H9 (cell line): ENCODE measurements around the gene KIF3B. TPM values are rescaled to one million over a fixed set of nuclear protein-coding genes. Genes with fewer than 3 reads are reported as not detected.

ENCODE experiments used
- DNase-seq: peaks from one replicate; pipeline ENCODE4 v3.0.0-alpha.2; 2017
- H2AFZ ChIP-seq: one replicate; pipeline ENCODE4 v1.6.1; 2013; ENCODE audit warnings: mild to moderate bottlenecking, low read length, control low read depth, moderate library complexity
- H2AK5ac ChIP-seq: 2 replicates; pipeline ENCODE4 v1.6.1; 2013; ENCODE audit warnings: low read length, control low read depth, mixed read lengths; ENCODE audit not compliant: insufficient read length
- H2BK120ac ChIP-seq: one replicate; pipeline ENCODE4 v1.6.1; 2013; ENCODE audit warnings: low read depth, mild to moderate bottlenecking, low read length, control low read depth, inconsistent platforms; ENCODE audit not compliant: poor library complexity, severe bottlenecking
- H2BK12ac ChIP-seq: 2 replicates; pipeline ENCODE4 v1.6.1; 2013; ENCODE audit warnings: low read length, control low read depth, mixed read lengths, low read depth; ENCODE audit not compliant: insufficient read length
- H2BK15ac ChIP-seq: 2 replicates; pipeline ENCODE4 v1.6.1; 2013; ENCODE audit warnings: low read depth, low read length, control low read depth
- H2BK20ac ChIP-seq: one replicate; pipeline ENCODE4 v1.6.1; 2013; ENCODE audit warnings: low read depth, mild to moderate bottlenecking, low read length, control low read depth, inconsistent platforms; ENCODE audit not compliant: poor library complexity, severe bottlenecking
- H2BK5ac ChIP-seq: 2 replicates; pipeline ENCODE4 v1.6.1; 2013; ENCODE audit warnings: low read length, control low read depth, mixed read lengths; ENCODE audit not compliant: insufficient read length
- H3K14ac ChIP-seq: 2 replicates; pipeline ENCODE4 v1.6.1; 2013; ENCODE audit warnings: low read length, control low read depth; ENCODE audit not compliant: insufficient read depth
- H3K18ac ChIP-seq: 2 replicates; pipeline ENCODE4 v1.6.1; 2013; ENCODE audit warnings: low read depth, mild to moderate bottlenecking, mixed read lengths, low read length, control low read depth; ENCODE audit not compliant: insufficient read length
- H3K23ac ChIP-seq: 2 replicates; pipeline ENCODE4 v1.6.1; 2013; ENCODE audit warnings: low read length, control low read depth, mixed read lengths, low read depth; ENCODE audit not compliant: insufficient read length
- H3K23me2 ChIP-seq: 2 replicates; pipeline ENCODE4 v1.6.1; 2013; ENCODE audit warnings: low read depth, mild to moderate bottlenecking, mixed read lengths, low read length, control low read depth; ENCODE audit not compliant: insufficient read length, poor library complexity, severe bottlenecking
- H3K27ac ChIP-seq: 2 replicates; pipeline ENCODE4 v1.5.1; 2013; ENCODE audit warnings: low read length, control low read depth, mixed read lengths, low read depth; ENCODE audit not compliant: insufficient read length
- H3K27me3 ChIP-seq: 2 replicates; pipeline ENCODE4 v1.6.1; 2013; ENCODE audit warnings: low read length, control low read depth, inconsistent platforms; ENCODE audit not compliant: insufficient read depth
- H3K4ac ChIP-seq: 2 replicates; pipeline ENCODE4 v1.6.1; 2013; ENCODE audit warnings: low read depth, mild to moderate bottlenecking, control low read depth, inconsistent platforms, low read length, moderate library complexity
- H3K4me1 ChIP-seq: 2 replicates; pipeline ENCODE4 v1.6.1; 2013; ENCODE audit warnings: low read length, control low read depth, inconsistent platforms; ENCODE audit not compliant: insufficient read depth
- H3K4me2 ChIP-seq: 2 replicates; pipeline ENCODE4 v1.6.1; 2013; ENCODE audit warnings: low read length, control low read depth, mixed read lengths; ENCODE audit not compliant: insufficient read length, insufficient read depth
- H3K56ac ChIP-seq: 2 replicates; pipeline ENCODE4 v1.6.1; 2013; ENCODE audit warnings: low read depth, mild to moderate bottlenecking, mixed read lengths, low read length, control low read depth; ENCODE audit not compliant: insufficient read length
- H3K79me1 ChIP-seq: 2 replicates; pipeline ENCODE4 v1.6.1; 2013; ENCODE audit warnings: low read depth, mild to moderate bottlenecking, moderate library complexity, low read length, control low read depth, inconsistent platforms; ENCODE audit not compliant: insufficient read depth, poor library complexity, severe bottlenecking
- H3K79me2 ChIP-seq: 2 replicates; pipeline ENCODE4 v1.6.1; 2013; ENCODE audit warnings: low read length, control low read depth, inconsistent platforms; ENCODE audit not compliant: insufficient read depth
- H3K9ac ChIP-seq: 2 replicates; pipeline ENCODE4 v1.6.1; 2013; ENCODE audit warnings: low read length, control low read depth, mixed read lengths; ENCODE audit not compliant: insufficient read length; ENCODE audit errors: extremely low read depth
- H3K9me3 ChIP-seq: one replicate; pipeline ENCODE4 v1.6.1; 2013; ENCODE audit warnings: low read depth, low read length, inconsistent platforms; ENCODE audit not compliant: control insufficient read depth
- H3T11ph ChIP-seq: one replicate; pipeline ENCODE4 v1.6.1; 2013; ENCODE audit warnings: mild to moderate bottlenecking, low read length, control low read depth, inconsistent platforms
- H4K20me1 ChIP-seq: one replicate; pipeline ENCODE4 v1.6.1; 2013; ENCODE audit not compliant: control insufficient read depth, insufficient read length, insufficient read depth
- H4K5ac ChIP-seq: 2 replicates; pipeline ENCODE4 v1.6.1; 2013; ENCODE audit warnings: low read depth, mild to moderate bottlenecking, mixed read lengths, low read length, control low read depth; ENCODE audit not compliant: insufficient read length
- H4K8ac ChIP-seq: replicated peaks from 2 replicates; pipeline ENCODE4 v1.6.1; 2013; ENCODE audit warnings: low read length, control low read depth, mixed read lengths, low read depth; ENCODE audit not compliant: insufficient read length
- H4K91ac ChIP-seq: 2 replicates; pipeline ENCODE4 v1.6.1; 2013; ENCODE audit warnings: low read depth, mild to moderate bottlenecking, moderate library complexity, mixed read lengths, low read length, control low read depth; ENCODE audit not compliant: insufficient read length
- H3K27ac Mint-ChIP-seq, 3 experiments: 2 replicates in 2 of 3; 3 replicates in 1 of 3; pipeline ENCODE4 v1.8.0; 2020 to 2021; ENCODE audit warnings: mixed read lengths in 3 of 3, mild to moderate bottlenecking in 1 of 3, moderate library complexity in 1 of 3
- H3K27me3 Mint-ChIP-seq: 2 replicates; pipeline ENCODE4 v1.8.0; 2021; ENCODE audit warnings: low read depth, mild to moderate bottlenecking, moderate library complexity, mixed read lengths
- H3K36me3 Mint-ChIP-seq, 3 experiments: 2 replicates in 2 of 3; 3 replicates in 1 of 3; pipeline ENCODE4 v1.8.0; 2020 to 2021; ENCODE audit warnings: low read depth in 3 of 3, mixed read lengths in 3 of 3; ENCODE audit not compliant: insufficient read depth in 1 of 3
- H3K4me1 Mint-ChIP-seq, 2 experiments: 2 replicates each; pipeline ENCODE4 v1.8.0; 2020; ENCODE audit warnings: mixed read lengths in 2 of 2
- H3K4me3 Mint-ChIP-seq, 2 experiments: 2 replicates in 1 of 2; 3 replicates in 1 of 2; pipeline ENCODE4 v1.8.0; 2020 to 2021; ENCODE audit warnings: mild to moderate bottlenecking in 2 of 2, mixed read lengths in 2 of 2, moderate library complexity in 1 of 2
- H3K9me3 Mint-ChIP-seq, 2 experiments: 2 replicates in 1 of 2; 3 replicates in 1 of 2; pipeline ENCODE4 v1.8.0; 2020; ENCODE audit warnings: mild to moderate bottlenecking in 2 of 2, mixed read lengths in 2 of 2, moderate library complexity in 1 of 2
- CTCF ChIP-seq: fragments of 200-600 bp; sonication (generic); conservative IDR thresholded peaks from 3 replicates; pipeline ENCODE4 v1.8.0; 2021; ENCODE audit warnings: antibody characterized with exemption, mild to moderate bottlenecking
- whole genome bisulfite sequencing: extraction: QIAGEN DNeasy Blood & Tissue Kit; methylation state at CpG from one replicate; pipeline ENCODE4 v1.1.7; 2013; ENCODE audit warnings: missing lambda C conversion rate, low lambda C conversion rate, mixed read lengths; ENCODE audit not compliant: insufficient read length; ENCODE audit errors: extremely low coverage; 5-methylcytosine and 5-hydroxymethylcytosine counted together
- total RNA-seq: library from RNA; stranded (reverse); gene quantifications from 2 replicates; pipeline ENCODE4 v1.2.1, GENCODE V29; 2021

The KIF3B gene
- total RNA-seq, 1 experiment from 2014 or later = 29.7 TPM

DNA sequence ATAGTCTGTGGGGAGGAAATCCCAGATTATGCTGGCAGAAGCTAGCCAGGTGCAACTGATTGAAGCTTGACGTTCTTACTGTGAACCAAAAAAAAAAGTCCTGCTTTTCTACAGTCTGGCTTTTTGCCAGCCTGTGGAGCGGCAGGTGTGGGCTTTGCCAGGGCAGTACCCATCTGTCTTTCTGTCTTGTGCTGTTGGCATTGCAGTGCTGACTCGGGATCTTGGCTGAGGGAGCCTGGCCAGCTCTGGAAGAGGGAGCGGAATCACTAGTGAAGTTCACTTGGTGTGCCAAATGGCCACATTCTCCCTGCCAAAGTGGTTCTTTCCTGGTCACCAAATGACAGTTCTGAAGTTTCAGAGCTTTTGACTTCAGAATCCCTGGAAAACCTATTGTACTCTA, 5.0 kb downstream of the KIF3B start:
- H4K5ac ChIP-seq = no peak overlapping the region
- no peak overlapping the region for H2AFZ ChIP-seq
- H2BK20ac ChIP-seq = no peak overlapping the region
- H3K79me2 ChIP-seq = no peaks in the 10 kb centered on the region
- no peak overlapping the region for H3K27ac ChIP-seq
- Mint-ChIP-seq H3K27ac (peak overlapping the region in 1 of 3 experiments; percentile 11; a peak in 1 of 7 replicates), H3K36me3 (no peaks in the 10 kb centered on the region), H3K4me1 (peaks cover 9 to 10% of the 10 kb centered on the region in 2 experiments), H3K9me3 (no peaks in the 10 kb centered on the region), H3K4me3 (no peak overlapping the region; a peak in 1 of 5 replicates), H3K27me3 (no peaks in the 10 kb centered on the region)
- H3K23ac ChIP-seq = no peak overlapping the region
- no peak overlapping the region for H3K18ac ChIP-seq
- no peak overlapping the region for H4K91ac ChIP-seq
- no peak for DNase-seq
- no peak overlapping the region for H4K8ac ChIP-seq
- no peak overlapping the region for H3K56ac ChIP-seq
- H3K9ac ChIP-seq = no peak overlapping the region
- H3K23me2 ChIP-seq = no peaks in the 10 kb centered on the region
- no peak overlapping the region for H2BK15ac ChIP-seq
- H3T11ph ChIP-seq = no peak overlapping the region
- no peaks in the 10 kb centered on the region for H3K4me1 ChIP-seq
- no CpG with 5 or more reads among the region's 4 CpGs for WGBS
- H2BK12ac ChIP-seq = no peak overlapping the region
- H3K79me1 ChIP-seq = no peaks in the 10 kb centered on the region
- H4K20me1 ChIP-seq = no peaks in the 10 kb centered on the region
- H3K9me3 ChIP-seq = no peaks in the 10 kb centered on the region
- no peak overlapping the region for H3K4me2 ChIP-seq
- H2AK5ac ChIP-seq = no peak overlapping the region
- H3K27me3 ChIP-seq = no peaks in the 10 kb centered on the region
- no peak overlapping the region for H2BK5ac ChIP-seq
- TF ChIP-seq CTCF = no peak
- H3K4ac ChIP-seq = no peak overlapping the region
- no peak overlapping the region for H3K14ac ChIP-seq
- H2BK120ac ChIP-seq = no peak overlapping the region
